Ramos (cell line): ENCODE measurements around the gene ZNF276.
"Not testable (repeated sequence)": the region's sequence is repeated elsewhere in the genome, so short reads cannot be mapped to it uniquely, and the experiment has no call there.

Experiments
- in situ Hi-C: fragments of 300-500 bp; cut with MboI; formaldehyde crosslinking; loops from one replicate; pipeline ENCODE4 v1.14.3; 2022; ENCODE audit warnings: low sequenced_read_pairs; ENCODE audit not compliant: unreplicated experiment

Gene ZNF276, protein sequence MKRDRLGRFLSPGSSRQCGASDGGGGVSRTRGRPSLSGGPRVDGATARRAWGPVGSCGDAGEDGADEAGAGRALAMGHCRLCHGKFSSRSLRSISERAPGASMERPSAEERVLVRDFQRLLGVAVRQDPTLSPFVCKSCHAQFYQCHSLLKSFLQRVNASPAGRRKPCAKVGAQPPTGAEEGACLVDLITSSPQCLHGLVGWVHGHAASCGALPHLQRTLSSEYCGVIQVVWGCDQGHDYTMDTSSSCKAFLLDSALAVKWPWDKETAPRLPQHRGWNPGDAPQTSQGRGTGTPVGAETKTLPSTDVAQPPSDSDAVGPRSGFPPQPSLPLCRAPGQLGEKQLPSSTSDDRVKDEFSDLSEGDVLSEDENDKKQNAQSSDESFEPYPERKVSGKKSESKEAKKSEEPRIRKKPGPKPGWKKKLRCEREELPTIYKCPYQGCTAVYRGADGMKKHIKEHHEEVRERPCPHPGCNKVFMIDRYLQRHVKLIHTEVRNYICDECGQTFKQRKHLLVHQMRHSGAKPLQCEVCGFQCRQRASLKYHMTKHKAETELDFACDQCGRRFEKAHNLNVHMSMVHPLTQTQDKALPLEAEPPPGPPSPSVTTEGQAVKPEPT

GRCh38 chr16:89720813-89721545, at the start of gene ZNF276, which contains the start of gene VPS9D1:
Gene ZNF276 (plus strand): TSS chr16:89721537. CDS start chr16:89721641, 104 bp downstream.
Gene VPS9D1 (minus strand): TSS chr16:89720898. CDS start chr16:89720861, 37 bp downstream.
- in situ Hi-C loops, result no loop called here

GRCh38 chr16:89671565-89671964, 49.8 kb upstream of the ZNF276 start:
- in situ Hi-C loops, result not testable (repeated sequence)

GRCh38 chr16:89672177-89672941, 49.0 kb upstream of the ZNF276 start:
- in situ Hi-C loops, result no loop called here

GRCh38 chr16:89678258-89678657, 43.1 kb upstream of the ZNF276 start:
- in situ Hi-C loops, result no loop called here

DNA sequence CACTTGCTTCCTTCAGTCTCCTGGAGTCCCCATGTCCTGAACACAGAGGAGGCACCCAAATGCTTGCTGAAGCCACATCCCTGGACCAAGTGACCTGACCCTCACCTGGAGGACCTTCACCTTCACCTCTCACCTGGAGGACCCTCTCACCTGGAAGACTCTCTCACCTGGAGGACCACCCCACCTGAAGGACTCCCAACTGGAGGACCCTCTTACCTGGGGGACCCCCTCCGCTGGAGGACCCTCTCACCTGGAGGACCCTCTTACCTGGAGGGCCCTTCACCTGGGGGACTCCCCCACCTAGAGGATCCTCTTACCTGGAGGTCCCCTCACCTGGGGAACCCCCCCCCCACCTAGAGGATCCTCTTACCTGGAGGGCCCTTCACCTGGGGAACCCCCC, 35.4 kb upstream of the ZNF276 start:
- in situ Hi-C loops, result no loop called here

GRCh38 chr16:89686520-89687091, 34.7 kb upstream of the ZNF276 start, which contains the start of gene CDK10:
Gene CDK10 (plus strand): TSS chr16:89686689. CDS start chr16:89686711, 22 bp downstream.
- in situ Hi-C loops, result no loop called here

- in situ Hi-C loops, result no loop called here
Observed at GRCh38 chr16:89687092-89687940, 34.0 kb upstream of the ZNF276 start.

GRCh38 chr16:89688395-89688794, 32.9 kb upstream of the ZNF276 start:
- in situ Hi-C loops, result no loop called here

- in situ Hi-C loops, result no loop called here
Observed at GRCh38 chr16:89689142-89689541, 32.2 kb upstream of the ZNF276 start.

GRCh38 chr16:89689621-89690020, 31.7 kb upstream of the ZNF276 start:
- in situ Hi-C loops, result not testable (repeated sequence)

- in situ Hi-C loops, result no loop called here
Observed at GRCh38 chr16:89690392-89690901, 30.9 kb upstream of the ZNF276 start.

DNA sequence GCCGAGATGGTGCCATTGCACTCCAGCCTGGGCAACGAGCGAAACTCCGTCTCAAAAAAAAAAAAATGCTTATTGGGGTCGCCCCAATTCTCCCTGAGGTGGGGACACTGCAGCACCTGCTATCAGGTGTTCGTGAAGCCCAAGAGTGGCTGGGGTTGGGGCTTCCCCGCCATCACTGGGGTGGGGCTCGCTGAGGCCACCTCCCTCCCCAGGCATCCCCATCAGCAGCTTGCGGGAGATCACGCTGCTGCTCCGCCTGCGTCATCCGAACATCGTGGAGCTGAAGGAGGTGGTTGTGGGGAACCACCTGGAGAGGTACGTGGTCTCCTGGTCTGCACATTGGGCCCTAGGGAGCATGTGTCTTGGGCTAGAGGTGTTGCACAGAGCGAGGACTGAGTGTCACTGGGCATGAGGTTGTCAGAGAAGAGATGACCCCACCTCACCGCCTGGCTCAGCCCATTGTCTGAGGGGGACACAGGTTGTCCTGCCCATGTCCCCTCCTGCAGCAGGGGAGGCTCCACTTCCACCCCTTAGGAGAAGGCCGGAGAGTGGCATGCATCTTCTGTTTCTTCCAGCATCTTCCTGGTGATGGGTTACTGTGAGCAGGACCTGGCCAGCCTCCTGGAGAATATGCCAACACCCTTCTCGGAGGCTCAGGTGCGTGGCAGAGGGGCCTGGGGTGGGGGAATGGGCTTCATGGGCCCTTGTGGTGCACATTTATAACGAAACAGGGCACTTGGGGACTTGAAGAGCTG, 29.9 kb upstream of the ZNF276 start:
- in situ Hi-C loops, result no loop called here

GRCh38 chr16:89691986-89692569, 29.3 kb upstream of the ZNF276 start:
- in situ Hi-C loops, result no loop called here

DNA sequence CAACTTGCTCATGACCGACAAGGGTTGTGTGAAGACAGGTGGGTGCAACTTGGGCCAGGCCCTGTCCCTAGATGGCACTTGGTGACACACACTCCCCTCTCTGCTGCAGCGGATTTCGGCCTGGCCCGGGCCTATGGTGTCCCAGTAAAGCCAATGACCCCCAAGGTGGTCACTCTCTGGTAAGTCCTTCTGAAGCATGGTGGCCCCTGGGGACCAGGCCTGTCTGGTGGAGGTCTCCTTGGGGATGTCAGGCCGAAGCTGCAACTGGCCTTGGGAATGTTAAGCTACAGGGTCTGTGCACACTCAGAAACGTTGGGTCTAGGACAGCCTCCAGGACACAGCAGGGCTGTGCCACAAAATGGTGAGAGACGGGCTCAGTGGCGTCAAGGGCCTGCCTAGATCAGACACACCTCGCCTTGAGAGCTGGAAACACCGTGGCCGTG, 28.0 kb upstream of the ZNF276 start:
- in situ Hi-C loops, result no loop called here

DNA sequence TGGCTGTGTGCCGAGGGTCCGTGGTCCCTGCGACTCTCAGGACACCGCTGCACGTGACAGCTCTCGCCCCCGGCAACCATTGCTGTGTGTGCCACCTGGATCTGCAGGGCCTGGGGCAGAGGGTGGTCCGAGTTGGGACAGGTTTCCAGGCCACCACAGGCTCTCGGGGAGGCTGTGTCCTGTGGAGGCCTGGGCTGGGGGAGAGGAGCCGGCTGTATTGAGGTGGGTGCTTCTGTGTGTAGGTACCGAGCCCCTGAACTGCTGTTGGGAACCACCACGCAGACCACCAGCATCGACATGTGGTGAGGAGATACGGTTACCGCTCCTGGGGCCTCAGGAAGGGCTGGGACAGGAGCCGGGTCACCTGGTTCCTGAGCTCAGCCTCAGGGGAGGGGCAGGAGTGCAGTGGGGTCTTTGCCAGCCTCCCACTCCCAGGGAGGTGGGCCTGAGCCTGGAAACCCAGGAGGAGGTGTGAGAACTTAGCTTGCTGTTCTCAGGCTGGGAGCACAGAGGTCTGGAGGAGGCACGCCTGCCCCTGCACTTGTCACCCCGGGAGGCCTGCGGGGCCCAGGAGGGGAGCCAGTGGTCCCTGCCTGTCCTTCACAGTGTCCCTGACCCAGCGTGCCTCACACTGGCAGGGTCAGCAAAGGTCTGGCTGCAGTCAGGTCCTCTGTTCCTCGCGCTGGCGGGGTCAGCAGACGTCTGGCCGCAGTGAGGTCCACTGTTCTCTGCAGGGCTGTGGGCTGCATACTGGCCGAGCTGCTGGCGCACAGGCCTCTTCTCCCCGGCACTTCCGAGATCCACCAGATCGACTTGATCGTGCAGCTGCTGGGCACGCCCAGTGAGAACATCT, 27.2 kb upstream of the ZNF276 start:
- in situ Hi-C loops, result no loop called here

DNA sequence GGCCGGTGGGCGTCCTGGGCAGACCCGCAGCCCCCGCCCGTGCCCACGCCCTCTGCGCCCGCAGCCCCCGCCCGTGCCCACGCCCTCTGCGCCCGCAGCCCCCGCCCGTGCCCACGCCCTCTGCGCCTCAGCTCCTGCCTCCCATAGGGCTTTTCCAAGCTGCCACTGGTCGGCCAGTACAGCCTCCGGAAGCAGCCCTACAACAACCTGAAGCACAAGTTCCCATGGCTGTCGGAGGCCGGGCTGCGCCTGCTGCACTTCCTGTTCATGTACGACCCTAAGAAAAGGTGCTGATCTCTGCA, 26.6 kb upstream of the ZNF276 start:
- in situ Hi-C loops, result not testable (repeated sequence)
